Activated naive CD4-positive, alpha-beta T cell treated with Interleukin-2 at 50 U/mL for 16 hours (primary cell): ENCODE data around the gene SLC8A2.

Experiments
- DNase-seq: peaks from one replicate; pipeline ENCODE4 v3.0.0-alpha.2; 2020

SLC8A2 gene

GRCh38 chr19:47448360-47448727 lies 23.3 kb downstream of the SLC8A2 start:
- no peak for DNase-seq

DNA sequence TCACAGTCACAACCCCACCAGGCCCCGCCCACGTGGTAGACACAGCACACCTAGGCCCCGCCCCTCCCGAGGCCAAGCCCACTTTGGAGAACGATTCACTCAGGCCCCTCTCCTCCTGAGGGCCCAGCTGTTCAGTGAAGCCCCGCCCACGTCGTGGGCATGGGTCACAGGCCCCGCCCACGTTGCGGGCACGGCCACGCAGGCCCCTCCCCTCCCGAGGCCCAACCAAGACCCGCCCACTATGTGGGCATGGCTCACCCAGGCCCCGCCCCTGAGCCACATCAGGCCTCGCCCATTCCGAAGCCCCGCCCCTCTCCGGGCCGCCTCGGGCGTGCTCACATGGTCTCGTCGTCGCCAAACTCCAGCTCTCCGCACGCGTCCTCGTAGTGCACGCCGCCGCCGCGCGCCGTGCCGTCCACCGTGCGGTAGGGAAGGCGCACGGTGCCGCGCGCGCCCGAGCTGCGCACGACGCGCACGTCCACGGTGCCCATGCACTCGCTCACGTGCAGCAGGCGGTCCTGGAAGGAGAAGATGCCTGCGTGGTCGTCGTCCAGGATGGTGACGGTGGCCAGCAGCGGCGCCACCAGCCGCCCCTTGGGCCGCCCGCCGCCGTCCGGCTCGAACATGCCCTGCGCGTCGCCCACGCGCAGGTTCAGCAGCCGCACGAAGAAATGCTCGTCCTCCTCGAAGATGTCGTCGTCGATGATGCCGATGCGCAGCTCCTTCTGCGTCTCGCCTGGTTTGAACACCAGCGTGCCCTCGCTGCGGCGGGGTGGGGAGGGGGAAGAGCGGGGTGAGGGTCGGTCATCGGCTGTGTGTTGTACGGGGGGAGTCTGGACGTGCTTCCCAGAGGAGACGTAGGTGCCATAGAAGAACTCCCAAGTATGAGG lies 24.0 kb downstream of the SLC8A2 start:
- DNase-seq, result peak; percentile 58

- no peak for DNase-seq
Measured at GRCh38 chr19:47446534-47447469, 24.9 kb downstream of the SLC8A2 start.

DNA sequence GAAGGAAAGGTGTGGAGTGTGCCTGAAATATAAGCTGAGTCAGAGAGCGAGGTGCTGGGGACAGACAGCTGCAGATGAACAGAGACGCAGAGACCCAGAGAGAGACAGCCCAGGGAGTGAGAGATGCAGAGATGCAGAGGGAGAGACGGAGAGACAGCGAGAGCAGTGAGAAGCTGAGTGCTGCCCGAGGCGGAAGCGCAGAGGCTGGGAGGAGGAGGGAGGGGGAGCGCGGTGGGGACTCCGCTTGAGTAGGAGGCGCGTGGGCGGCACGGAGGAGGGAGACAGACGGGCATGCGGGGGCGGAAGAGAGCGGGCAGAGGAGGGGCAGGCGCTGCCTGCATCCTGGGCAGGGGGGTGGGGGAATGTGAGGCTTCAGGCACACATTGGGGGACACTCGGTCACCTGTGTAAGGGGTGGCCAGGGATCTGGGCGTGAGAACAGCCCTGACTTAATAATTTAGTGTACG lies 25.7 kb downstream of the SLC8A2 start:
- DNase-seq, result peak; percentile 68

- DNase-seq, result no peak
Measured at GRCh38 chr19:47445527-47445926, 26.2 kb downstream of the SLC8A2 start.

- DNase-seq, result peak; percentile 32
Measured at GRCh38 chr19:47444388-47444821, 27.3 kb downstream of the SLC8A2 start.

GRCh38 chr19:47443331-47443730 lies 28.4 kb downstream of the SLC8A2 start:
- no peak for DNase-seq

DNA sequence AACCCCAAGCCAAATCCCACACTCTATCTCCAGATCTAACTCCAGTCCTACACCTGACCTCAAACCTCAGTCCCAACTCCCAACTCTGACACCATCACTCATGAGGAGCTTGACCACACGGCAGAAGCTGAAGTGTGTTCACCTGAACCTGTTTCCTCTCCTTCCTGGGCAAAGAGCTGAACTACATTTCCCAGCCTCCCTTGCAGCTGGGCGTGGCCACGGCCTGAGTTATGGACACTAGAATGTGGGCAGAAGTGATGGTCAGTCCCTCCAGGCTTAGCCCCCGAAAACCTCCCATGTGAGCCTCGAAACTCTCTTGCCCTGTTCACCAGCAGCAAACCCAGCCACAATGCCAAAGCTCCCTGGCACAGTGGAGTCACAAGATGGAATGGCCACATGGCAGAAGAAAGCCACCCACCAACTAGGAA lies 32.9 kb downstream of the SLC8A2 start:
- no peak for DNase-seq

GRCh38 chr19:47437500-47437899 lies 34.2 kb downstream of the SLC8A2 start:
- DNase-seq, result no peak

DNA sequence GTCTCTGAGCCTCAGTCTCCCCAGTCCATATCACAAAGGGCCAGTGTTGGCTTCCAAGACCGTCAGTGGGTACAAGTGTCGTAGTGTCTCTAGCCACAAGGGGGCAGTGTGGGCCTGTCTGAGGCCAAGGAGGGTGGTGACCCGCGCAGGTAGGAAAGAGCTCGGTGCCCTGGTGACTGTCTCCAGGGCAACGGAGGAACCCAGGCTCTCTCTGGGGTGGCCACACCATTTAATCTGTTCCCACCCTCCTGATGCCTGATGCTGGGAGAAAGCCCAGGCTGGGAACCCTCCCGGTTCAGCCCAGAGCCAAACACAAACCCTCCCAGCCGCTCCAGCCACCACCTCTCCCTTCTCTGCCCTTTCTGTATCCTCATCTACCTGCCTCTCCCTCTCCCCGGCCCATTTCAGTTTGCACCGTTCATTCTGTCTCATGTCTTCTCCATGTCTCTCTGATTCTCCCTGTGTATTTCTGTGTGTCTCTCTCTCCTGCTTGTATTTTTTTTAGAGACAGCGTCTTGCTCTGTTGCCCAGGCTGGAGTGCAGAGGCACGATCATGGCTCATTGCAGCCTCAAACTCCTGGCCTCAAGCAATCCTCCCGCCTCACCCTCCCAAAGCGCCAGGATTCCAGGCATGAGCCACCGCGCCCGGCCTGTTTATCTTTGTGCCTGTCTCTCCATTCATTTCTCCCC lies 34.8 kb downstream of the SLC8A2 start:
- peak; percentile 82 for DNase-seq

GRCh38 chr19:47435883-47436417 lies 35.7 kb downstream of the SLC8A2 start:
- DNase-seq, result no peak

DNA sequence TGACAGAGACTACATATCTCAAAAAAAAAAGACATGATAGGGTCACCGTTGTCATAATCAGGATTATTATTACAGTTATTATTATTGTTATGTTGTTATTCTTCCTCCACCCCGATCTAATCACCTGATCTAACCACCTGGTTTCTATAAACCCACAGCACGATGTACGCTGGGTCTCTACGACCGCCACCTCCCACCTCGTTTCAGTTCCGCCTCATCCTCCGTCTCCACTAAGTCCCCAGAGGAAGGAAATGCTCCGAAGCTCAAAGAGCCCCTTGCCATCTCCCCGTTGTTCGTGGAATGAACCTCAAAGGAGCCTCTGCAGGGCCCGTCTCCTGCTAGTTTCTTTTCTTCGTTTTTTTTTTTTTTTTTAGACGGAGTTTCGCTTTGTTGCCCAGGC lies 36.5 kb downstream of the SLC8A2 start:
- DNase-seq, result no peak

- DNase-seq, result no peak
Measured at GRCh38 chr19:47434088-47434487, 37.6 kb downstream of the SLC8A2 start.

DNA sequence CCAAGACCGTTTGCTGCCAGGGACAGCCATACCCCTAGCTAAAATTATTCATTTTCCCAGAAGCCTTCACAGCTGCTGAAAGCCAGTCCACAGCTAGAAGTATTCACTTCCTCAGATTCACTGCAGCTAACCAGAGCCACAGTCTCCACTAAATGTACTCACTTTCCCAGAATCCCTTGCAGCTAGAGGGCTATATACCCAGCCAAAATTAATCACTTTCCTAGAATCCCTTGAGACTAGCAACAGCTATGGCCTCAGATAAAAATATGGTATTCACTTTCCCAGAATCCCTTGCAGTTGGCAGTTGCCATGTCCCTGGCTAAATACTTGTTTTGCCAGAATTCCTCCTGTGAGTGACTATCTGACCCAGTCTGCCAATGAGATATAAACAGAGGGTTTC lies 38.6 kb downstream of the SLC8A2 start:
- DNase-seq, result no peak

DNA sequence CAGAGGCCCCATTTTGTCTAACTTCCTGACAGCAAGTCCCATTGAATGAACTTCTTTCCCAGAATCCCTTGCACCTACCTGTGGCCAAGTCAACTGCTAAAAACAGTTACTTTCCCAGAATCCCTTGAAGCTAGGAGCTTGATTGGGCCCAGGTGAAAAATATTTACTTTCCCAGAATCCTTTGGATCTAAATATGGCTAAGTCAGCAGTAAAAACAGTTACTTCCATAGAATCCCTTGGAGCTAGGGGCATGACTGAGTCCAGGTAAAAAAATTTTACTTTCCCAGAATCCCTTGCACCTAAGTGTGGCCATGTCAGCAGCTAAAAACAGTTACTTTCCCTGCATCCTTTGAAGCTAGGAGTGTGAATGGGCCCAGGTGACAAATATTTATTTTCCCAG lies 39.2 kb downstream of the SLC8A2 start:
- DNase-seq, result no peak

GRCh38 chr19:47432091-47432490 lies 39.6 kb downstream of the SLC8A2 start:
- no peak for DNase-seq

DNA sequence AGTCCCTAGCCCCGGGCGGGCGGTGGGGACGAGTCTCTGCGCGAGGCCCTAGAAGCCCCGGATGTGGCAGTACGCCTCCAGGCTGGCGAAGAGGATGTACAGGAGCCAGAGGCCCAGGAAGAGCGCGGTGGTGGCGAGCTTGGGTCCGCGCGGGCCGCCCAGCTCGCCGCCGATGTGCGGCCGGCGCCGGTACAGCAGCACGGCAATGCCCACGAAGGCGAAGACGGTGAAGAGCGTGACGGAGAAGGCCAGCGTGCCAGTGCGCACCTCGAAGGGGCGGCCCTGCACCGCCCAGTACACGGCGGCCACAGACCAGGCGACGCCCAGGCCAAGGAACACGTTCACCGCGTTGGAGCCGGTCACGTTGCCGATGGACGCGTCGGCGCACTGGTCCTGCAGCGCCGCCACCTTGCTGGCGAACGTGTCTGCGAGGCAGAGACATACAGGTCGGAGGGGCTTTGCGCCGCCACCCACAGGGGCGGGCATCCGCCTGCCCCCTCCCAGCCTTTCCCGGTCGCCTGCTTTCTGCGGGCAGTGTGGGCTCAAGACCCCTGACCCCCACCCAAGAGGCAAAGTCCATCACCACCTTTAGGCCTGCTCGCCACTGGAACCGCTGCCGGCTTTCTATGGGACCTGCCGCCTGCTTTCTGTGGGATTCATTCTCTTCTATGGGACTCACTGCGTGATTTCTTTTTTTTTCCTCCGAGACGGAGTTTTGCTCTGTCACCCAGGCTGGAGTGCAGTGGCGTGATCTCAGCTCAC lies 41.5 kb downstream of the SLC8A2 start:
- DNase-seq, result peak; percentile 25

DNA sequence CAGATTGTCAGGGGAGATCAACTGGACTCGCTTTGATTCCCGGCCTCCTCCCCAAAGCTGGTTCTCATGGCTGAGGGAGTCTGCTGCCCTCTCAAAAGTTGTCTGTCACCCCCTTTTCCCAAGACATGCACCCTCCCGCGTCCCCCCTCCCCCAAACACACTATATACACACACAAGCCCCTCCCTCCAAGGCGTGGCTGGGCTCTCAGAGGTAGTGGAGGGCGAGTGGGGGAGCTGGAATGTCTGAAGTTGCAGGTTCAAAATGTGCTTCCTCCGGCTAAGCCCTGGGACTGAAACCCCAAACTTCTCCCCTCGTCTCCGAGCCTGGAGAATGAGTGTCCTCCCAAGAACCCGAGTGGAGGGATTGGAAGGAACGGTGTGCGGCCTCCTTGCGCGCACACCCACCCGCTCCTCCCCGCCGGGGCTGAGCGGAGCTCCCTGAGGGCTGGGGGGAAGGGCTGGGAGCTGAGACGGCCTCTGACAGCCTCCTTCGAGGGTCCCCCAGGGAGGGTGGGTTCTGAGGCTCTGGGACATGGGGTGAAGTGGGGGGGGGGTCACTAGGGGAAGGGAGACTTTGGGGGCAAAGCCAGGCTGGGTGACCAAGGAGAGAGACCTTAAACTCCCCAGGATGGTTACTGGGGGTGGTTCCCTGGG lies 42.4 kb downstream of the SLC8A2 start:
- DNase-seq, result no peak

DNA sequence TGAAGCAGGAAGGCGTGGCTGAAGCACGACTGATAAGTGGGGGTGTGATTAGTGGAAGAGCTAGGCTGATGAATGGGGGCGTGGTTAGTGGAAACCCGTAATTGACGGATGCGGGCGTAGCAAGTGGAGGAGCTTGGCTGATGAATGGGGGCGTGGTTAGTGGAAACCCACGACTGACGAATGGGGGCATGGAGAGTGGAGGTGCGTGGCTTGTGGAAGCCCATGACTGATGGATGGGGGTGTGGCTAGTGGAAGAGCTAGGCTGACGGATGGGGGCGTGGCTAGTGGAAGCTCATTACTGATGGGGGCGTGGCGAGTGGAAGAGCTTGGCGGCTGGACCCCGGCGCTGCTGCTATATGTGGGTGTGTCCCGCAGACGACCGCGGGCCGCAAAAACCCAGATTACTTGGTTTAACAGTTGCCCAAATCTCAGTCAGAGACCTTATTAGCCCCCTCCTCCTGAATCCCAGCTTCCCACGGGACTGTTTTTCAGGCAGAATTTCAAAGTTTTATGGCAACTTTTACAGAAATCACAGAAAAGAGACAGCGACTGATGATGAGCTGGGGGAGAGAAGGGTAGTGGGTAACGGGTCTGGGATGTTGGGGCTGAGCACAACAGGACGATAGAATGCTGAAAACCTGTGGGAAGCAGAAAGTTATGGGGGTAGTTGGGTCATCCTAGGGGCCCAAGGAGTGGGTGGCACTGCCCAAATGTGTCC lies 43.4 kb downstream of the SLC8A2 start:
- peak; percentile 79 for DNase-seq
